H1 (cell line): ENCODE results near the gene HOXC11. TPM values are rescaled to one million over a fixed set of nuclear protein-coding genes. Genes with fewer than 3 reads are reported as not detected.

Experiments used
- CHD7 ChIP-seq: fragments of 300-600 bp; sonication (generic); IDR thresholded peaks from 2 replicates; pipeline ENCODE4 v1.7.1; 2012; ENCODE audit warnings: low read length, moderate library complexity, mild to moderate bottlenecking, inconsistent platforms; ENCODE audit not compliant: insufficient replicate concordance
- polyA plus RNA-seq, 7 experiments: library from polyadenylated mRNA; depleted of rRNA in 3 of 7; stranded (reverse) in 5 of 7; unstranded in 2 of 7; fragments of >200 nt in 5 of 7; fragments of 200-250 nt in 2 of 7; gene quantifications; 1 replicate in 5 of 7; 2 replicates in 1 of 7; 4 replicates in 1 of 7; pipeline versions ENCODE4 v1.2.1 to v1.2.3, GENCODE V29; 2011 to 2013; ENCODE audit warnings: missing spikeins in 2 of 7, mixed read lengths in 2 of 7
- total RNA-seq: library from RNA; stranded (reverse); fragmentation: NEBNext Ultra II Directional; extraction: Animal tissue kit (Norgen Biotek cat#: 25700); gene quantifications from 2 replicates; pipeline ENCODE4 v1.2.1, GENCODE V29; 2021

The HOXC11 gene
- total and polyA plus RNA-seq, 2 of the 8 experiments (the other 6 are each of a cell fraction or from before 2014, with no cell fraction given): not detected

- TF ChIP-seq CHD7: no peak
Measured at GRCh38 chr12:53975479-53976152, 2.7 kb downstream of the HOXC11 start (continued).
